Mucosa of descending colon (tissue), 3 donors: ENCODE results near the gene LMTK3. TPM values are rescaled to one million over a fixed set of nuclear protein-coding genes. Genes with fewer than 3 reads are reported as not detected.
A peak's percentile ranks its signal among the peaks of the same experiment; 100 is the strongest.

Source experiments
- ATAC-seq: fragments of 200-7000 bp; cut with Tn5 transposase; one replicate; pipeline ENCODE4 v1.9.1; 2020; ENCODE audit warnings: mild to moderate bottlenecking, moderate library complexity
- DNase-seq, 3 donors: peaks; one replicate each; pipeline ENCODE4 v3.0.0-alpha.2; 2020
- H3K36me3 ChIP-seq: fragments of 200-600 bp; one replicate; pipeline ENCODE4 v1.8.0; 2021; ENCODE audit warnings: low read depth, mild to moderate bottlenecking
- H3K4me1 ChIP-seq: fragments of 200-600 bp; one replicate; pipeline ENCODE4 v1.8.0; 2021; ENCODE audit warnings: low read depth, mild to moderate bottlenecking
- H3K4me3 ChIP-seq: fragments of 200-600 bp; one replicate; pipeline ENCODE4 v1.8.0; 2021; ENCODE audit warnings: mild to moderate bottlenecking
- H3K9me3 ChIP-seq: fragments of 200-600 bp; one replicate; pipeline ENCODE4 v1.8.0; 2021; ENCODE audit warnings: mild to moderate bottlenecking
- intact Hi-C, 2 donors: fragments of 100-400 bp; cut with DNase I in 1 of 2; cut with micrococcal nuclease in 1 of 2; formaldehyde crosslinking; loops; one replicate each; pipeline versions ENCODE4 v1.11.0 to v1.11.1; 2022; cut with DNase I, micrococcal nuclease
- total RNA-seq, 3 donors: library from RNA; stranded (reverse); fragmentation: NEBNext Ultra II Directional in 2 of 3; extraction: Animal tissue kit (Norgen Biotek cat#: 25700) in 2 of 3; gene quantifications; one replicate each; pipeline versions ENCODE4 v1.2.1 to v1.2.4, GENCODE V29; 2021 to 2023
- TF ChIP-seq, protein P1 (sequence below): fragments of 200-600 bp; IDR thresholded peaks from one replicate; pipeline ENCODE4 v1.8.0; 2022; ENCODE audit warnings: antibody characterized with exemption, mild to moderate bottlenecking
- donor health status: DM: no; HTN: no; CAD: no; lungs with moderate emphysema.
- donor health status: DM: no; HTN: no; CAD: no.
- donor health status: DM: no; HTN: yes; CAD: no.

The LMTK3 gene
- total RNA-seq, 3 donors from 2014 or later = 0.48 to 2.6 (median 1.3) TPM

DNA sequence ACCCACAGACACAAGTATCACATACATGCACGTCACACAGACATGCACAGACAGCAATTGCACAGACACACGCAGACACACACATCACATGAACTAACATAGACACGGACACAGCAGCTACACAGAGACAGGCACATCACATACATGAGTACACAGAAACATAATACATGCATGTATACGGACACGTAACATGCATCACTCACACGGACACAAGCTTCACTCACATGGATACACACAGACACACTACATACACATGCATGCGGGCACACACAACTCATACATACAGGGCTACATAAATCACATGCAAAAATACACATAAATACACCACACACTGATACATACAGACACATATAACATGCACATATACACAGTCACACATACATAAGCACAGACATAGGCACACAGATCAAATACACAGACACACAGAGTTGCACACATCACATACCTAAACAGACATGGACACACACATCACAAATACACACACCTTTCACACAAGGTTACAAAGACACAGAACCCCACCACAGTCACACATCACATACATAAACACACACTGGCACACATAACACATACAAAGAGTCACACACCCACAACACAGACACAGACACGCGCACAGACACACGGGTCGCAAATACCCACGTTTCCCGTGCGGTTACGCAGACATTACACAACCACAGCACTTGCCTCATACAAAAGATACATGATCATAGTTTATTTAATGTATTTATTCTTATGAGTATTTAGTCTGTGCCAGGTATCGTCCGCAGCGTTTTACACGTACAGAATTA, 1.1 kb upstream of the LMTK3 start:
- intact Hi-C loops = no loop called here
- no peaks in the 10 kb centered on the region for H3K9me3 ChIP-seq
- no peaks in the 10 kb centered on the region for H3K4me1 ChIP-seq
- no peak for ATAC-seq
- no peak overlapping the region for H3K4me3 ChIP-seq
- H3K36me3 ChIP-seq = no peaks in the 10 kb centered on the region
- DNase-seq = no peak
- TF ChIP-seq, protein P1, sequence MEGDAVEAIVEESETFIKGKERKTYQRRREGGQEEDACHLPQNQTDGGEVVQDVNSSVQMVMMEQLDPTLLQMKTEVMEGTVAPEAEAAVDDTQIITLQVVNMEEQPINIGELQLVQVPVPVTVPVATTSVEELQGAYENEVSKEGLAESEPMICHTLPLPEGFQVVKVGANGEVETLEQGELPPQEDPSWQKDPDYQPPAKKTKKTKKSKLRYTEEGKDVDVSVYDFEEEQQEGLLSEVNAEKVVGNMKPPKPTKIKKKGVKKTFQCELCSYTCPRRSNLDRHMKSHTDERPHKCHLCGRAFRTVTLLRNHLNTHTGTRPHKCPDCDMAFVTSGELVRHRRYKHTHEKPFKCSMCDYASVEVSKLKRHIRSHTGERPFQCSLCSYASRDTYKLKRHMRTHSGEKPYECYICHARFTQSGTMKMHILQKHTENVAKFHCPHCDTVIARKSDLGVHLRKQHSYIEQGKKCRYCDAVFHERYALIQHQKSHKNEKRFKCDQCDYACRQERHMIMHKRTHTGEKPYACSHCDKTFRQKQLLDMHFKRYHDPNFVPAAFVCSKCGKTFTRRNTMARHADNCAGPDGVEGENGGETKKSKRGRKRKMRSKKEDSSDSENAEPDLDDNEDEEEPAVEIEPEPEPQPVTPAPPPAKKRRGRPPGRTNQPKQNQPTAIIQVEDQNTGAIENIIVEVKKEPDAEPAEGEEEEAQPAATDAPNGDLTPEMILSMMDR = no peak

DNA sequence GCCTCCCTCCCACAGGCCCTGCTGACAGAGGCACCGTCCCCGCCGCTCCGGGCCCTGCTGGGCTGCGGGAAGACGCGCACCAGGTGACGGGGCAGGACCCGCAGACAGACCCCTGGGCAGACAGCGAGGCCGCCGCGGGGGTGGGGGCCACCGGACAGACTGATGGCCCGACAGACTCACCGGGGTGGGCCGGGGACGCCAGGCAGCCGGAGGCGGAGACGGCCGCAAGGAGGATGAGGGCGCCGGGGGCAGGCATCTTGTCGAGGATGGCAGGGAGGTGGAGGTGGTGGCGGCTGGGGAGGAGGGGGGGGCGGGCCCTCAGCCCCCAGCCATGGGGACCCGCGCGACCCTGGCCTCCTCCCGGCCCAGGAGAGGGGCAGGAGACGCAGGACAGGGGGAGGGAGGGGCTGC, 309 bp downstream of the LMTK3 start:
- no peaks in the 10 kb centered on the region for H3K36me3 ChIP-seq
- H3K4me3 ChIP-seq = no peak overlapping the region
- intact Hi-C loops = no loop called here
- TF ChIP-seq, protein P1 = no peak
- ATAC-seq (no peak), DNase-seq (peak in 1 of 3 donors; percentile 66)
- no peaks in the 10 kb centered on the region for H3K9me3 ChIP-seq
- H3K4me1 ChIP-seq = no peaks in the 10 kb centered on the region

- H3K4me1 ChIP-seq = no peaks in the 10 kb centered on the region
- DNase-seq (peak; percentile 74 to 83 (median 75)), ATAC-seq (peak; percentile 59)
- intact Hi-C loops = no loop called here
- H3K36me3 ChIP-seq = no peaks in the 10 kb centered on the region
- H3K9me3 ChIP-seq = no peaks in the 10 kb centered on the region
- H3K4me3 ChIP-seq = no peak overlapping the region
- TF ChIP-seq, protein P1 = no peak
Measured at GRCh38 chr19:48510421-48511268, 990 bp downstream of the LMTK3 start.

- intact Hi-C loops = loop anchor here in 1 of 2 donors (5.0 kb wide), 1 partner anchor 73 kb away; no protein-coding TSS in a partner anchor
Measured at GRCh38 chr19:48509467-48510194, 2.0 kb downstream of the LMTK3 start.

More at GRCh38 chr19:48509467-48510194, 2.0 kb downstream of the LMTK3 start:
- H3K9me3 ChIP-seq = no peaks in the 10 kb centered on the region
- ATAC-seq (no peak), DNase-seq (peak in 1 of 3 donors; percentile 26)
- H3K36me3 ChIP-seq = no peaks in the 10 kb centered on the region
- TF ChIP-seq, protein P1 = no peak
- no peak overlapping the region for H3K4me3 ChIP-seq
- no peaks in the 10 kb centered on the region for H3K4me1 ChIP-seq
